Left lobe of liver (tissue), 2 donors: ENCODE measurements around the gene SCO2. TPM values are rescaled to one million over a fixed set of nuclear protein-coding genes. Genes with fewer than 3 reads are reported as not detected.

Experiments used
- ATAC-seq: fragments of 200-7000 bp; cut with Tn5 transposase; one replicate; pipeline ENCODE4 v1.9.1; 2020; ENCODE audit warnings: mild to moderate bottlenecking, moderate library complexity
- DNase-seq: peaks from one replicate; pipeline ENCODE4 v3.0.0-alpha.2; 2020; ENCODE audit warnings: low spot score
- total RNA-seq: library from RNA; stranded (reverse); gene quantifications from one replicate; pipeline ENCODE4 v1.2.1, GENCODE V29; 2021
- donor health status: DM: no; HTN: no; CAD: no; lungs with moderate emphysema.
- donor health status: DM: no; HTN: yes; CAD: no.

The SCO2 gene
- total RNA-seq, 1 donor from 2014 or later: not detected

DNA sequence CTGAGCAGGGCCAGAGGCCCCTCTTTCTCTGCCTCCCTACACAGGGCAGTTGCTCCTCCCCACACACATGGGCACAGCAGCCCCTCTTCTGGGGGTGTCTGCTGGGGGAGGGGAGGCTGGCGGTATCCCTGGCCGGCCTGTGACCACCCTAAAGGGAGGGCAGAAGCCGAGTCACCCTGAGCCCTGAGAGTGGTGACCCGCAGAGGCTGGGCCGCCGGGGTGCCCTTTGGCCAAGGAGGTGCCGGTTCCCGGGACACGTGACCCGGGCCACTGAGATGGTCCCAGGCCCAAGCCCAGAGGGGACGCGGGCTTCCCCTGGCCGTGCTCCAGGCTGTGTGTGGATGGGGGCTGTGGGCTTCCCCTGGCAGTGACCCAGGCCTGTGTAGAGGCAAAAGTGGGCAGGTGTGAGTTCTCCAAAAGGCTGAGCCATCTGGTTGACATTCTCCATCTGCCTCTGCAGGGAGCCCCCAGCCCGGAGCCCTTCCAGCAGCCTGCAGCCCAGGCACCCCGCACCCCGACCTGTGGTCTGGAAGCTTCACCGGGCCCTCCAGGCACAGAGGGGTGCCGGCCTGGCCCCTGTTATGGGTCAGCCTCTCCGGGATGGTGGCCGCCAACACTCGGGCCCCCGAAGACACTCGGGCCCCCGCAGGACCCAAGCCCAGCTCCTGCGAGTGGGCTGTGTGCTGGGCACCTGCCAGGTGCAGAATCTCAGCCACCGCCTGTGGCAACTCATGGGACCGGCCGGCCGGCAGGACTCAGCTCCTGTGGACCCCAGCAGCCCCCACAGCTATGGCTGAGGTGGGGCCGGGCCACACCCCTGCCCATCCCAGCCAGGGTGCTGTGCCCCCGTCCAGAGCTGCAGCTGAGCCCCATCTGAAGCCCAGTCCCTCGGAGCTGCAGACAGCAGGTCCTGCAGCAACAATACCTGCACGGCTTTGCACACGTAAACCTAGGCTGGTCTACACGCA lies 43.0 kb downstream of the SCO2 start:
- peak; percentile 50 for ATAC-seq
- no peak for DNase-seq

DNA sequence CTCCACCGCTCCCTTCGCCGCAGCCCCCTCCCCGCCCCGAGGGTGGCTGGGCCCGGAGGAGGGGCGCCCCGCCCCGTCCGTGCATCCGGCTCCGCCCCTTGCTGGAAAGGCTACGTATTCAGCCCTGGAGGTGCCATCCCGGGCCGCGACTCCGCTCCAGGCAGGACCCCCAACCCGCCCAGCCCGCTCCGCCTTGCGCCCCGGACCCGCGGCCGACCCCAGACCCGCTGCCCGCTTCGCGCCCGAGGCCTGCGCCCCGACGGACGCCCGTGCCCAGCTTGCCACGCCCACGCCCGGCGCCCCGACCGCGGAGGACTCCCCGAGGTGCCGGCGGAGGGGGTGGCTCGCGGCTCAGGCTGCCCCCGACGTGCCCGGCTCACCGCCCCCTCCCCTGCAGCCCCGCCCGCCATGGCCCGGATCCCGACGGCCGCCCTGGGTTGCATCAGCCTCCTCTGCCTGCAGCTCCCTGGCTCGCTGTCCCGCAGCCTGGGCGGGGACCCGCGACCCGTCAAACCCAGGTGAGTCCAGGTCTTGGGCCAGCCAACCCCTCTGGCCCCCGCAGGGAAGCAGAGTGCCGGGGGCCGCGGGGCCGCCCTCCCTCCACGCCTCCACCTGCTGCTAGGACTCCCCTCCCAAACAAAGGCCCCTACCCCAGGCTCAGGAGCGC lies 43.8 kb downstream of the SCO2 start, which contains the start of gene ADM2:
ADM2 (plus strand) TSS at position 104 of the 667 bp plus-strand sequence; CDS start at position 409, 305 bp downstream.
- peak; percentile 64 for DNase-seq

DNA sequence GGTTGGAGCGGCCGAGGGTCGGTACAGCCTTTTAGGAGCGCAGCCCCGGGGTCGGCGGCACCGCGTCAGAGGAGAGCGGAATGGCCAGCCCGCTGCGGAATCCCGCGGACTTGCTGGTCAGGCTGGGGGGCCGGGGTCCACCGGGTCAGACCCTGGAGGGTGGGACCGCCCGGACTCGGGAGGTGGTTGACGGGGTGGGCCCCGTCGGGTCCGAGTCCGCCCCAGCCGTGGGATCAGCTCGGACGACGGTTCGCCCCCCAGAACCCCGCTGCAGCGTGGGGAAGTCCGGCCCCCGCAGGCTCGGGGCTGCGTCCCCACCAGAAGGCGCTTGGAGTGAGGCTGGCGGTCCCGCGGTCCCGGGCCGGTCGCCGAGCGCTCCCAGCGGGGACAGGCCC lies 44.4 kb downstream of the SCO2 start:
- DNase-seq: no peak
- no peak for ATAC-seq

More for the DNA sequence above, 43.8 kb downstream of the SCO2 start, which contains the start of gene ADM2:
- ATAC-seq: peak; percentile 69

DNA sequence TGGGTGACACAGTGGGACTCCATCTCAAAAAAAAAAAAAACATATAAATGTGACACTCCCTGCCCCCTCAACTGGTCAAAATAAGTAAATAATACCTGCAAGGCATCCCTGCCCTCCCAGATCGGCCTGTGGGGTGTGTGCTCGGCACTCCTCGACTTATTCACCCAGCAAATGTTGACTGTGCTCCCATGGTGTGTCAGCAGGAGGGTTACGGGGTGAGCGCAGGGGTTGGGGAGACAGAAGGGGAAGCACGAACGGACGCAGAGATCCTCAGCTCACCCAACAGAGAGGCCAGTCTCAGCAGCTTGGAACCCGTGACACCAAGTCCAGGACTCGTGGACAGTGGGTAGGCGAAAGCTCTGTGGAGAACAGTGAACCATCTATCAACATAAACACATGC lies 45.7 kb downstream of the SCO2 start:
- DNase-seq: no peak
- no peak for ATAC-seq

DNA sequence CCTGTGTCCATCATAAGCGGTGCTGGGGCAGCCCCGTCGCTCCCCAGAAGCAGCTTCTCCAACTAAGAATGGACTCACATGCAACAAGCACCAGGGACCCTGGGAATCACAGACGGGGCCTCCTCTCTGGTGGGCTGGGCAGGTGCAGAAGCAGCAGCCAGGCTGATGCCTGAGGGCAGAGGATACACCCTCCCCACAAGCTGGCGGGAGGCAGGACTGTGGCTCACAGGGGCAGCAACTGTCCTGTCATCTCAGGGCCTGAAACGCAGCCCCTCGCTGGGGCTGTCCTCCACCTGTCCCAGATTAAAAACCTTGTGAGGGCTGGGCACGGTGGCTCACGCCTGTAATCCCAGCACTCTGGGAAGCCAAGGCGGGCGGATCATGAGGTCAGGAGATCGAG lies 47.5 kb downstream of the SCO2 start:
- no peak for DNase-seq
- no peak for ATAC-seq

DNA sequence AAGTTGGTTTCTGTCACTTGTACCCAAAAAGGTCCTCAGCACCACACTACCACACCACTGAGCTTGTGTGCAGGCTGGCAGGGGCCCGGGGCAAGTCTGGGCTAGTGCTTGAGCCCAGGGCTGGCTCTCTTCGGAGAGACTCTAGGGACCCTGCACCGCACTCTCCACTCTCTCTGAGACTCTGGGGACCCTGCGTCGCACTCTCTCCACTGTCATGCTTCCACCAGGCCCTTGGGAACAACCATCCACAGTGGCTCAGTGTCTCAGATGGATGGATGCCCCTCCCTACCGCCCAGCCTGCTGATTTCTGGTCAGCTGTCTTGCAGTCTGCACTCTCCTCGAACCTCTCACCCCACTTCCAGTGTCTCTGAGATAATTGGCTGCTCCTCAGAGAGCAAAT lies 48.5 kb downstream of the SCO2 start:
- ATAC-seq (no peak), DNase-seq (no peak)

DNA sequence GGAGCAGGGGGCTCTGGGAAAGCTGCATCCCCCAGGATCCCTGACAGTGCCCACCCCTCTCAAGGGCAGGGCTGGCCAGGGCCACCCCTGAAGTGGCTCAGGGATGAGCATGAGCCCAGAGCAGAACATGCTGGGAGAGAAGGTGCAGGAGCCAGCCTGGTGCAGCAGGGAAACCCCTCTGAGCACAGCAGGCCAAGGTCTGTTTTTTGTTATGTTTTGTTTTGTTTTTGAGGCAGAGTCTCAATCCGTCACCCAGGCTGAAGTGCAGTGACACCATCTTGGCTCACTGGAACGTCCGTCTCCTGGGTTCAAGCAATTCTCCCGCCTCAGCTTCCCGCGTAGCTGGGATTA lies 49.8 kb downstream of the SCO2 start:
- DNase-seq: no peak
- no peak for ATAC-seq

DNA sequence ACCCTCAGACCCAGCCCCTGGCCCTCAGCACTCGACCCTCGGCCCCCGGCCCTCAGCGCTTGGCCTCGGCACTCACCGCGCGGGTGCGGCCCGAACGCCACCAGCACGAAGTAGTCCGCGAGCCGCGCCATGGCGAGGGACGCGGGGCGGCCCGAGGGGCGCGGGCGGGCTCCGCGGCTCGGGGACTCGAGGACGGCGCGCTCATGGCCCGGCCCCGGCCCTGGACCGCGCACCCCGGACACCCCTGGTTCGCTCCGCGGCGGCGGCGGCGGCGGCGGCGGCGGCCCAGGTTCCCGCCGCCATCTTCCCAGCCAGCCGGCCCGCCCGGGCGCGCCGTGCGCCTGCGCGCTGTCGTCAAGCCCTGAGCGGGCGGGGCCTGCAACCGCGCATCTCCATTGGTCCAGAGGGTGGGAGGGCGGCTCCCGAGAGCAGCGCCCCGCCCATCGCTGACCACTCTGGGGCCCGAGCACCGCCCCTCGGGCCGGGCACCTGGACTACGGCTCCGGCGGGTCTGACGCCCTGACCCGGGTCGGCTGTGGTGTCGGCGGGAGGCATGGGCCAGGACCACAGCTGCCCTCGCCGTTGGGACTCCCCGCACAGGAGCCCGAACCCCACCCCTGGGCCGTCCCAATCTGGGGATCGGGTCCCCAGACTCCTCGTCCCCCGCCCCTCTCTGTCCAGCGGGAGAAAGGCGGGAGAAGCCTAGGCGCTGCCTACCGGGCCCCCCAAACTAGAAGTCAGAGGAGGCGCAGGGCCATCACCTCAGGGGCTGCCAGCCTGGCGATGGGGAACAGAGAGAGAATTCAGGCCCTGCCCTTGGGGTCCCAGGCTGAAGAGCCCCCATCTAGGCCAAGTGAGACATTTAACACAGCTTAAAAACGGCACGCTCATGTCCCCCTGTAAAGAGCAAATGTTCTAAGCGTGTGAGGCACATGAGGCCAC lies 50.4 kb downstream of the SCO2 start, which contains the start of gene SBF1:
SBF1 (minus strand) TSS at position 326 of the 942 bp plus-strand sequence; CDS start at position 131, 195 bp downstream.
- DNase-seq: peak; percentile 94
- ATAC-seq: peak; percentile 97

DNA sequence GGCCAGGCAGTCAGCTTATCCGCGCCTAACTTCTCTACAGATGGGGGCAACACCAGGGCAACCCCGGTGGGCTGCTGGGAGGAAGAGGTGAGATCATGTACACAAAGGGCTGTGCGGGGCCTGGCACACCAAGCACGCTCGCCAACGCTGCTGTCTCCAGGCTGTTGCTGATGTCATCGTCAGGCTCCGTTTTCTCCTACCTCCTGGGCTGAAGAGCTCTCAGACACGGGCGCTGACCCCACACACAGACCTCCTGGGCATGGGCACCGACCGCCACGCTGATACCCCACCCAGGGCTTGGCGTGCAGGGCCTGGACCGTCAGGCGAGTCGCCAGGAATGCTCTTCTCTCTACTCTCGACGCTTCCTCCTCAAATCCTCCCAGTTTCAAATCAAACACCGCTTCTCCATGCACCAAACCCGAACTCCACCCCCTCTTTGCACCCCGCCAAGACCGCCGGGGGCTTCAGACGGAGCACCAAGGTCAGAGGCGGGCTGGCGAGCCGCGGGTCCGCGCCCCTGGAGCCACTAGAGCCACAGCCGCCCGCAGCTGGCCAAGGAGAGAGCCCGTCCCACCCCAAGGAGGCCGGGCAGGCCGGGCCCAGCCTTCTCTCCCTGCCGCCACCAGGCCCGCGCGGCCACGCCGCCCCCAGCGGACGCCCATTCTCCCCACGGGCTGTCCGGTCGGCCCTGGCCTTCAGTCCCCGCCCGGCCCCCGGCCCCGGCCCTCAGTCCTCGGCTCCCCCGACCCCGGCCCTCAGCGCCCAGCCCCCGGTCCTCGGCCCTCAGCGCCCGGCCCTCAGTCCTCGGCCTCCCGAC lies 51.3 kb downstream of the SCO2 start:
- DNase-seq (no peak), ATAC-seq (peak; percentile 47)

Other genes starting within 250 kb of the SCO2 start
- 187 TPM for gene PLXNB2, start 218.0 kb downstream of the SCO2 start, total RNA-seq
- gene DENND6B, start 198.6 kb downstream of the SCO2 start, total RNA-seq: 1.8 TPM
- 65.4 TPM for gene PPP6R2, start 182.3 kb downstream of the SCO2 start, total RNA-seq
- gene SBF1, start 50.6 kb downstream of the SCO2 start, total RNA-seq: 31.2 TPM
- gene ADM2, start 44.1 kb downstream of the SCO2 start, total RNA-seq: 1.3 TPM
- gene MIOX, start 38.7 kb downstream of the SCO2 start, total RNA-seq: not detected
- gene LMF2, start 17.9 kb downstream of the SCO2 start, total RNA-seq: 50.2 TPM
- 18.8 TPM for gene NCAPH2, start 17.4 kb downstream of the SCO2 start, total RNA-seq
- 80.0 TPM for gene TYMP, start 4.4 kb upstream of the SCO2 start, total RNA-seq
- gene KLHDC7B, start 20.3 kb upstream of the SCO2 start, total RNA-seq: 0.05 TPM
- gene SYCE3, start 37.3 kb upstream of the SCO2 start, total RNA-seq: 0.45 TPM
- 24.7 TPM for gene CPT1B, start 52.8 kb upstream of the SCO2 start, total RNA-seq
- 32.6 TPM for gene CHKB, start 57.3 kb upstream of the SCO2 start, total RNA-seq
- gene MAPK8IP2, start 75.2 kb upstream of the SCO2 start, total RNA-seq: 0.53 TPM
- gene ARSA, start 102.6 kb upstream of the SCO2 start, total RNA-seq: 49.0 TPM
- gene SHANK3, start 147.2 kb upstream of the SCO2 start, total RNA-seq: 22.8 TPM
- 0.83 TPM for gene ACR, start 212.6 kb upstream of the SCO2 start, total RNA-seq